Right hindlimb (tissue), 1 donor: ENCODE data around the gene KCNE2.
"Not testable (repeated sequence)": the region's sequence is repeated elsewhere in the genome, so short reads cannot be mapped to it uniquely, and the experiment has no call there.

Experiments used
- DNase-seq: peaks from one replicate; pipeline ENCODE4 v3.0.0-alpha.2; 2018

The KCNE2 gene

DNA sequence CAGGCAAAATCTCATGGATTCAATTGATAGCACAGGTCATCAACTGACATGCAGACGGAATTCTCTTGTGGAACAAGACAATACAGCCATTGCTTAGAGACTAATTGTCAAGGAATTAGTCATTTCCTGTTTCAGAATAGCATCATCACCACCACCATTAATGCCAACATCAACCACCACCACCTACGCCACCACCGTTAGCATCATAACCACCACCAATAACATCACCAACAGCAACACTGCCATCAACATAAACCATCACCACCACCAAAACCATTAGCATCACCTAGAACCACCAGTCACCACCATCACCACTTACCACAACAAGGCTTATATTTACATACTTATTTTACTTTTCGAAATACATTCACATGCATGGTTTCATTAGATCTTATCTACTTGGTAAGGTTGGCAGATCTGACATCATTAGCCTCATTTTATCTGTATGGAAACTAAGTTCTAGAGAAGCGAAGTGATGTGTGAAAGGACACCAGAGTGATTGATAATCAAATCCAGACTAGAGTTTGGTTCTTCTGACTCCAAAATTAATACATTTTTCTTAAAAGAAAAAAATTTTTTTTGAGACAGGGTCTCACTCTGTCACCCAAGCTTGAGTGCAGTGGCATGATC, 53.8 kb downstream of the KCNE2 start:
- not testable (repeated sequence) for DNase-seq
